DOHH2 (cell line): Measurements from ENCODE around the gene TXNDC5.

ENCODE experiments used
- H3F3A ChIP-seq: fragments of 200-600 bp; sonication (generic), shearing (Covaris generic); 2 replicates; pipeline ENCODE4 v1.6.0; 2016; ENCODE audit warnings: antibody characterized with exemption, mild to moderate bottlenecking; ENCODE audit not compliant: control insufficient read depth, insufficient read depth
- H3K27ac ChIP-seq: fragments of 200-600 bp; sonication (generic); 2 replicates; pipeline ENCODE4 v1.5.1; 2014; ENCODE audit warnings: low read depth, mild to moderate bottlenecking, low read length, moderate library complexity
- H3K27me3 ChIP-seq: fragments of 200-600 bp; sonication (generic); 2 replicates; pipeline ENCODE4 v1.6.1; 2014; ENCODE audit warnings: mild to moderate bottlenecking, low read length, mixed read lengths; ENCODE audit not compliant: control insufficient read depth
- H3K36me3 ChIP-seq: fragments of 200-600 bp; sonication (generic); 2 replicates; pipeline ENCODE4 v1.6.1; 2014; ENCODE audit warnings: mild to moderate bottlenecking, low read length, moderate library complexity, mixed read lengths; ENCODE audit not compliant: control insufficient read depth
- H3K4me1 ChIP-seq: fragments of 200-600 bp; sonication (generic); 2 replicates; pipeline ENCODE4 v1.6.1; 2014; ENCODE audit warnings: mild to moderate bottlenecking, low read length, mixed read lengths; ENCODE audit not compliant: control insufficient read depth
- H3K4me2 ChIP-seq: fragments of 200-600 bp; sonication (generic); 2 replicates; pipeline ENCODE4 v1.6.0; 2014; ENCODE audit warnings: mild to moderate bottlenecking, low read length, moderate library complexity
- H3K4me3 ChIP-seq: fragments of 200-600 bp; sonication (generic); 2 replicates; pipeline ENCODE4 v1.5.1; 2014; ENCODE audit warnings: mild to moderate bottlenecking, low read length, mixed read lengths
- H3K79me2 ChIP-seq: fragments of 200-600 bp; sonication (generic); 2 replicates; pipeline ENCODE4 v1.6.1; 2014; ENCODE audit warnings: mild to moderate bottlenecking, low read length, mixed read lengths; ENCODE audit not compliant: control insufficient read depth
- H3K9me2 ChIP-seq: fragments of 200-600 bp; sonication (generic); replicated peaks from 2 replicates; pipeline ENCODE4 v1.6.1; 2014; ENCODE audit warnings: mild to moderate bottlenecking, low read length, mixed read lengths; ENCODE audit not compliant: control insufficient read depth
- H3K9me3 ChIP-seq: fragments of 200-600 bp; sonication (generic); 2 replicates; pipeline ENCODE4 v1.6.1; 2014; ENCODE audit warnings: antibody characterized with exemption, low read length, mixed read lengths; ENCODE audit not compliant: control insufficient read depth, insufficient read depth
- H4K20me1 ChIP-seq: fragments of 200-600 bp; sonication (generic); 2 replicates; pipeline ENCODE4 v1.6.0; 2014; ENCODE audit warnings: low read depth, mild to moderate bottlenecking, antibody characterized with exemption, low read length, moderate library complexity; ENCODE audit not compliant: control insufficient read depth, insufficient read depth
- EZH2phosphoT487 ChIP-seq: fragments of 200-600 bp; sonication (generic); IDR thresholded peaks from 2 replicates; pipeline ENCODE4 v1.6.1; 2017; ENCODE audit warnings: borderline replicate concordance, mild to moderate bottlenecking, antibody characterized with exemption, low read length, moderate library complexity, mixed read lengths
- TF ChIP-seq, protein P1 (sequence below): fragments of 200-600 bp; sonication (generic); IDR thresholded peaks from one replicate; pipeline ENCODE4 v1.5.1; 2014; ENCODE audit warnings: antibody characterized with exemption, mild to moderate bottlenecking, low read depth, low read length; ENCODE audit not compliant: poor library complexity, severe bottlenecking

The TXNDC5 gene

DNA sequence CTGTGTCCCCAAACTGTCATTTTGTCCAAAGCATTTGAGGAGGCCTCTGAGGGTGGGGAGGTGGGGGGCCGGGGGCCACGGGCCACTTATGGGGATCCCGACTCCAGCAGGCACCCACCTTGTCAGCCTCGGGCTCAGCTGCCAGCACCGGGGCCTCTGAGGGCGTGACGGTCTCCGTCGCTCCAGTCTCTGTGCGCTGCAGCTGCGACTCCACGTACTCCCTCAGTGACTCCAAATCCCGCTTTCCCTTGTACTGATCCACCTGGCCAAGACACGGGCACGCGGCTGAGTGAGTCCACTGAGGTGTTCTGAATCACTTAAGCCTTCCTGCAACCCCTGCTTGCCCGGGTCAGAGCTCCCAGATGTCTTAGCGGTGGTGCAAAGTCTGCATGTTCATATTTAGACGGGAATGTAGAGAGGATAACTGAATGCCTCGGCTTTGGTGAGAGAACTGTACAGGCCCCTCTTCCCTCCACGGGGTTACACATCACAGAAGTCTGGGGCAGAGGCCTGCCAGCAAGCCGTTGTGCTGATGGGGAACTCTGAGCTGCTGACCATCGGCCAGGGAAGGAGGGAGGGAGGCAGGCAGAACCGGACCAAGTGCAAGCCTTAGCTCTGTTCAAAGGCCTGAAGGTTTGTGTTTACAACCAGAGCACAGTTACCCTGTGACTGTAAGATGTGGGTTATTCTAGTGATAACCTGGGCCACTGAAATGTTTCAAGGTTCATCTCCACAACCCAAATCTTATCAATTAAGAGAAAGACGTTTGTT is 21.8 kb downstream of the TXNDC5 start:
- H4K20me1 ChIP-seq: no peaks in the 10 kb centered on the region
- no peaks in the 10 kb centered on the region for H3F3A ChIP-seq
- H3K9me3 ChIP-seq: no peaks in the 10 kb centered on the region
- H3K4me3 ChIP-seq: no peak overlapping the region
- no peak overlapping the region for H3K27ac ChIP-seq
- TF ChIP-seq EZH2phosphoT487: no peak
- TF ChIP-seq, protein P1, sequence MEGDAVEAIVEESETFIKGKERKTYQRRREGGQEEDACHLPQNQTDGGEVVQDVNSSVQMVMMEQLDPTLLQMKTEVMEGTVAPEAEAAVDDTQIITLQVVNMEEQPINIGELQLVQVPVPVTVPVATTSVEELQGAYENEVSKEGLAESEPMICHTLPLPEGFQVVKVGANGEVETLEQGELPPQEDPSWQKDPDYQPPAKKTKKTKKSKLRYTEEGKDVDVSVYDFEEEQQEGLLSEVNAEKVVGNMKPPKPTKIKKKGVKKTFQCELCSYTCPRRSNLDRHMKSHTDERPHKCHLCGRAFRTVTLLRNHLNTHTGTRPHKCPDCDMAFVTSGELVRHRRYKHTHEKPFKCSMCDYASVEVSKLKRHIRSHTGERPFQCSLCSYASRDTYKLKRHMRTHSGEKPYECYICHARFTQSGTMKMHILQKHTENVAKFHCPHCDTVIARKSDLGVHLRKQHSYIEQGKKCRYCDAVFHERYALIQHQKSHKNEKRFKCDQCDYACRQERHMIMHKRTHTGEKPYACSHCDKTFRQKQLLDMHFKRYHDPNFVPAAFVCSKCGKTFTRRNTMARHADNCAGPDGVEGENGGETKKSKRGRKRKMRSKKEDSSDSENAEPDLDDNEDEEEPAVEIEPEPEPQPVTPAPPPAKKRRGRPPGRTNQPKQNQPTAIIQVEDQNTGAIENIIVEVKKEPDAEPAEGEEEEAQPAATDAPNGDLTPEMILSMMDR: no peak
- peaks cover 98% of the 10 kb centered on the region for H3K36me3 ChIP-seq
- no peaks in the 10 kb centered on the region for H3K4me1 ChIP-seq
- H3K4me2 ChIP-seq: no peak overlapping the region
- H3K9me2 ChIP-seq: no peaks in the 10 kb centered on the region
- no peaks in the 10 kb centered on the region for H3K79me2 ChIP-seq
- H3K27me3 ChIP-seq: no peaks in the 10 kb centered on the region

GRCh38 chr6:7887278-7887991 is 23.2 kb downstream of the TXNDC5 start:
- H3K4me1 ChIP-seq: no peaks in the 10 kb centered on the region
- H3K9me2 ChIP-seq: no peaks in the 10 kb centered on the region
- no peaks in the 10 kb centered on the region for H3F3A ChIP-seq
- no peaks in the 10 kb centered on the region for H4K20me1 ChIP-seq
- no peaks in the 10 kb centered on the region for H3K9me3 ChIP-seq
- no peak overlapping the region for H3K27ac ChIP-seq
- TF ChIP-seq EZH2phosphoT487: no peak
- TF ChIP-seq, protein P1: no peak
- peaks cover 98% of the 10 kb centered on the region for H3K36me3 ChIP-seq
- H3K4me3 ChIP-seq: no peak overlapping the region
- H3K27me3 ChIP-seq: no peaks in the 10 kb centered on the region
- no peak overlapping the region for H3K4me2 ChIP-seq
- no peaks in the 10 kb centered on the region for H3K79me2 ChIP-seq

- Histone ChIP-seq H3K27me3 (no peaks in the 10 kb centered on the region), H4K20me1 (no peaks in the 10 kb centered on the region), H3K27ac (no peak overlapping the region), H3K9me3 (no peaks in the 10 kb centered on the region), H3K4me2 (no peak overlapping the region), H3K79me2 (no peaks in the 10 kb centered on the region), H3K4me1 (no peaks in the 10 kb centered on the region), H3F3A (peaks cover 4% of the 10 kb centered on the region; the same call in 1 of the 2 replicates), H3K36me3 (peaks cover 96% of the 10 kb centered on the region), H3K4me3 (no peak overlapping the region), H3K9me2 (no peaks in the 10 kb centered on the region)
- TF ChIP-seq, protein P1: no peak
- no peak for TF ChIP-seq EZH2phosphoT487
Observed at GRCh38 chr6:7886132-7886531, 24.5 kb downstream of the TXNDC5 start.
